Stimulated activated CD8-positive, alpha-beta memory T cell treated with anti-CD3 and anti-CD28 coated beads, Interleukin-2, amount 100 ng/mL, for 48 hours (primary cell): ENCODE data around the gene C4BPA.

Source experiments
- DNase-seq, 2 donors: peaks; one replicate each; pipeline ENCODE4 v3.0.0-alpha.2; 2020; ENCODE audit warnings: low read depth in 2 of 2

The C4BPA gene

DNA sequence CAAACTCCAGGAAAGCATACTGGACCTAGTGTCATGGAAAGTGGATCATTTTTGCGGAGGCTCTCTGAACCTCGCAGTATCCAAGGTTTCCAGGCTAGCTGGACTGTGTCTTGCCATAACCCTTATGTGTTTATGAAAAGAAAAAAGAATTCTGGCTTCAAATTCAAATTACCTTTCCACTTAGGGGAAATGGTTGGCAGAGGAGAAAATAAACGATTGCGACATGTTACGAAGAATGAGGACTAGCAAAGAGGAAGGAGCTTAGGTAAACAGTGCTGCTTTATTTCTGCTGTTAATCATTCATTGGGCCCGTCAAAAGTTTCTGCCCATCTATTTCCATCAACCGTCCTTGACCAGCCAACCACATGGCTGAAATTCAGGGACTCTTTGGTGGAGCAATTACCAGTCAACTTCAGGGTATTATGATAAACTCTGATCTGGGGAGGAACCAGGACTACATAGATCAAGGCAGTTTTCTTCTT, at the start of gene C4BPA:
TSS of gene C4BPA (plus strand) at position 342 of the 482 bp plus-strand sequence. CDS start 8,793 bp downstream, outside the sequence.
- DNase-seq: no peak

GRCh38 chr1:207054491-207054890, 49.5 kb upstream of the C4BPA start:
- no peak for DNase-seq

GRCh38 chr1:207055386-207056001, 48.5 kb upstream of the C4BPA start:
- DNase-seq: no peak

DNA sequence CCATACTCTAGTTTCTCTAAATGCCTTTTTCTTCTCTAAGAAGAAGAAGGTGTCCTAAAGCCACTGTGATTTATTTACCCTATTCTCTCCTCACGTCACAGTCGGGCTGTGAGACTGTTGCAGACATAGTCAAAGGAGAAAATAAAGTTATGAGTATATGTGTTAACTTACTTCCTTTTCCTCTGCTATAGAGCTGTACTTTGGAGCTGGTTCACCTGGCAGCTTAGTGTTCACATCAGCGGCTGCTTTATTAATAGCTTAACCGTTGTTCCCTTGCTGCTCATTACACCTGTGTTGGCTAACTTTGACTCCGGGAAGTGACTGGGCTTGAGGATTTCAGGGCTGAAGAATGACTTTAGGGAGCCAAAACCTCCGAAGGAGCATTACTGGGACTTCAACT, 47.4 kb upstream of the C4BPA start:
- DNase-seq: no peak

DNA sequence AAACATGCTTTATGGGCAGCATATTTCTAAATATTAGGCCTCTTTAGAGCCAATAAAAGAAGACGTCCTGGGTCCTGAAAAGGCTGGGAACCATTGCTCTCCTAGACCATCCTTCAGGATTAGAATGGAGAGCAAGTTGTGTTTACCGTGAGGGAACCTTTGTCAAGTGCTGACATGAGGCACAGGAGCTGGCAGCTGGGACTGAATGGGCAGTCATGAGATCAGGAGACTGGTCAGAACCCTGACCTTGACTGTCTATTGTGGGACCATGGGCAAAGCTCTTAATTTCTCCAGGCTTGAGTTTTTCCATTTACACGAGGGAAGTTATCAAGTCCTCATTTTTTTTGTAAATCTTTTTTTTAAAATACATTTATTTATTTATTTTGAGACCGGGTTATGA, 45.8 kb upstream of the C4BPA start:
- DNase-seq: no peak

DNA sequence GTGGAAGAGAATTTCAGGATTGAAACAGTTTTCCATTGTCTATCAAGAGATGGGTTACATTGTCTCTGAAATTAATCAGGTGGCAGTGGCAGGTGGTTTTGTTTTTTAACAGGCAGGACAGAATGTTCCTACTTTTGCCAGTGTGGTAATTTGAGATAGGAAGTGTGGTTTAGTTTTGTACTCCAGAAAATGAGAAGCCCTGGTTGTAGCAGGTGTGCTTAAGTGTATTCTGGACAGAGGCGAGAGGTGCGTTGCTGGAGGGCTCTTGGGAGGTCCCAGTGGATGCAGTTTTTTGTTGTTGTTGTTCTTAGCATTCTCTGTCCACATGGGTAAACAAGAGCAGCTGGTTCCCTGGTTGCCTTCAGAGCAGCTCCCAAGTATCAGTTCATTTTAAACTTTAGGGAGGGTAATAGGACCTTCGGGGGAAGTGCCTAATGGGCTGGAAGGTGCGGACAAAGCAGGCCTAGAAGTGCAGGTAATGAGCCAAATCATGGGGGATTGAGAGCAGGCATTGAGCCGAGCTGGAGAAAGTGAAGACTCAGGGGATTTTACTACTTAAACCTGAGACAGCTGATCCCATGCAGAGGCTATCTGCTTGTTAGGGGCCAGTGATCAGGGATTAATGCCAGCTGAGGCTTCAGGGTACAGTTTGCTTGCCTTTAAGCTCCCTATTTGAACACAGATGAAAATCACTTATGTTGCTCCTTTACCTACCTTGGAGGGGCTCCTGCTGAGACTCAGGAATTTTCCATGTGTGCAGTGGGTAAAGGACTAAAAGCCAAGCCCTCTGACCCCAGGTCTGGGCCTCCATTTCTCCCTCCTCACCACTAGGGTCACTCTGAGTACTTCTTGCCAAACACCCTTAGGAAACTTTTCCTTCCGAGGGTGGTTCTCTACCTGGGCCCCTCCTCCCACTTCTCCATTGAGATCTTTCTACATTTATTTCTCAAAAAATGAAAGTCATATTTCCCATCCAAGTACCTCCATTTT, 44.9 kb upstream of the C4BPA start:
- DNase-seq: no peak

GRCh38 chr1:207059881-207060280, 44.2 kb upstream of the C4BPA start:
- DNase-seq: no peak

GRCh38 chr1:207060596-207060995, 43.4 kb upstream of the C4BPA start:
- DNase-seq: no peak

DNA sequence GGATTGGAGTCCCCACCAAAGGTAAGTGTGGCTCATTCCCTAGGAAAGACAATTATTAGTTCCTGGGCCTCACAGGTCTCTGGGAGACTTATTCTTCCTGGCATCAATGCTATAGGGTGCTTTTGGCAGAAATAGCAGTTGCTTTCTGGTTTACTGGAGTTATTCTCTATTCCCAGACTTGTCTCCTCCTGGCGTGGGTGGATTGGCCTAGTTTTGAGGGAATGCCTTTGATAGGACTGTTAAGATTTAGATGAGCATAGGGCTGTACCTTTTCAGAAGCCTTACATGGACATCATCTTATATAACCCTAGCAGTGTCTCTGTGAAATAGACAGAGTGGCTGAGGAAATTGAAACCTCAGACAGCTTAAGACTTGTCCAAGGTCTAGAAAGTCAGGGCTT, 42.0 kb upstream of the C4BPA start:
- no peak for DNase-seq

DNA sequence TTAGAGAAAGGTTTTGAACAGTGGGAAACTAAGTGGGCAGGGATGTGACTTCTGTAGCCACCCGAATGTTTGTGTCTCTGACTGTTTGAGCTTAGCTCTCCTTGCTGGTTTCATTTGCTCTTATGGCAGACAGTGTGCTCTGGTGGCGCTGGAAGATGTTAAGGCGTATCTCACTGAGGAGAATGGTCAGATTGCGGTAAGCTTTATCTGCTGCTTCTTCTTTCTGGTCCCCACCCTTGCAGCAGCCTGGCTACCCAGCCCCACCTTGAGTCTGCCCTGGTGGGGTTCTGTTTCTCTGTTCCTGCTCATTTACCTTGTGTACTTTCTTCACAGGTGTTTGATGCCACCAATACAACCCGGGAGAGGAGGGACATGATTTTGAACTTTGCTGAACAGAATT, 41.0 kb upstream of the C4BPA start:
- DNase-seq: no peak

GRCh38 chr1:207064561-207064960, 39.5 kb upstream of the C4BPA start:
- DNase-seq: no peak

DNA sequence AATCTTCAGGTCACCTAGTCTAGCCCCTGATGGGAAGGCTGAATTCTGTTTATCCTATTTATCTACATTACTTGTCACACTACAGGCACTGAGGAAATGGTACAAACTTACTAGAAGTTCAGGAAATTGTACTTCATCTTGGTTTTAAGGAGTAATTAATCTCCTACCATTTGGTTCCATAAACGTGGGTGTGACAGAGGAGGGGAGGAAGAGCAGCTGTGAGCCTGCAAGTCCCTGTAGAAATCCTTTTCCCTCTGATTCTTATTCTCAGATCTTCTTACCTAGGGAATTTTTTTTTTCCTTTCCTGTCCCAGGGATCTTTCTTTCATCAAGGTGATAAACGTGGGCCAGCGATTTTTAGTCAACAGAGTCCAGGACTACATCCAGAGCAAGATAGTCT, 36.8 kb upstream of the C4BPA start:
- DNase-seq: no peak

GRCh38 chr1:207067665-207068064, 36.4 kb upstream of the C4BPA start:
- DNase-seq: no peak

DNA sequence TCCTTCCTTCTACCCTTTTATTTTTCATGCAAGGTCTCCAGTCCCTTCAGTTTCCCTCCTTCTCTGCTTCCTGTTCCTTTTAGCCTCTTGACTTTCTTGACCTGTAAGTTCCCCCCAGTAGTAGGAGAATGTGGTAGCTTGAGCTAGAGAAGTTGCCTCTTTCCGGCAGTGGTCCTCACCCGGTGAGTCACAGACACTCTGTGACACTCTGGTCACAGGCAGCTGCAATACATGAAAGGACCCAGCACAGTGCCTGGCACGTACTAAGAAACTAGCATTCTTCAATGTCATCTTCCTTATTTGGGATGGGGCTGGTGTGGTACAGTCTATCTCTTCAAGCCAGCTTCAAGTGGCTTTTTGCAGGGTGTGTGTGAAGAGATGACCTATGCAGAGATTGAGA, 35.0 kb upstream of the C4BPA start:
- no peak for DNase-seq

DNA sequence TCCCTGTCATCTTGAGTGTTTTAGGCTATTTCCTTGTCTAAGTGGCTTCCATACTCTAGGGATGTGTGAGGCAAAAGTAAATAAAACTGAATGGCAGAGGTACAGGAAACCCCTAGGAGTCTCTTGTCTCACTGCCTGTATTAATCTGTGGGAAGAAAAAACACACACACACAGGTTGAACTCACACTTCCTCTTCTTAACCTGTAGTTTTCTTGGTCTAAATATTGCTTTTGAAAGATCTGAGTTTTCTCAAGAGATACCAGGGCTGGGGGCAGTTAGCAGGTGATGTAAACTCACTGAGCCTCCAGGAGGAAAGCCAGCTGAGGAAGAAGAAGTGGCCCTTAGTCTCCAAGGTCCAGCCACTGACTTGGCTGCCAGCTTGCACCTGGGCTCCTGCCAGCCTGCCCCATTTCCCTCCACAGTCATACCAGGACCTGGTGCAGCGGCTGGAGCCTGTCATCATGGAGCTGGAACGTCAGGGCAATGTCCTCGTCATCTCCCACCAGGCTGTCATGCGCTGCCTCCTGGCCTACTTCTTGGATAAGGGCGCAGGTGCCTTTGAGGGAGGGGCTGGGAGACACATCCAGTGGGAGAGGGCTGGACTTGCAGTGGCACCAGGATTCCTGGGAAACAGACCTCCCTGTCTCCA, 34.1 kb upstream of the C4BPA start:
- no peak for DNase-seq

DNA sequence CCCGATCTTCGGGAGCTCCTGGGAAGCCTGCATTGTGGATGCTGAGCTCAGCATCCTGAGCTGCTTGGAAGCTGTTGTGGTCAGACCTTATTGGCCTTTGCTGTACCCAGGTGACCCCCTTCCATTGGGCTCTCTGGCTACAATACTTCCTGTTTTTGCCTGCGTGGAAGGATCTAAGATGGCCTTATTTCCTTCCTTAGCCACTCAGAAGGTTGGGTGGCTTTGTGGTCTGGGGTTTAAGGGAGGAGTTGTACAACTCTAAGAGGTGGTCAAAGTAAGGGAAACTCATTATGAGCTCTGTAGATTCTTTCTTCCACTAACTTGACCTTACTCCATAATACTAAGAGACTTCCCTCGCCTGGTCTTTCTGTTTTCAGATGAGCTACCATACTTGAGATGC, 33.2 kb upstream of the C4BPA start:
- DNase-seq: no peak

GRCh38 chr1:207071426-207071825, 32.6 kb upstream of the C4BPA start:
- no peak for DNase-seq

DNA sequence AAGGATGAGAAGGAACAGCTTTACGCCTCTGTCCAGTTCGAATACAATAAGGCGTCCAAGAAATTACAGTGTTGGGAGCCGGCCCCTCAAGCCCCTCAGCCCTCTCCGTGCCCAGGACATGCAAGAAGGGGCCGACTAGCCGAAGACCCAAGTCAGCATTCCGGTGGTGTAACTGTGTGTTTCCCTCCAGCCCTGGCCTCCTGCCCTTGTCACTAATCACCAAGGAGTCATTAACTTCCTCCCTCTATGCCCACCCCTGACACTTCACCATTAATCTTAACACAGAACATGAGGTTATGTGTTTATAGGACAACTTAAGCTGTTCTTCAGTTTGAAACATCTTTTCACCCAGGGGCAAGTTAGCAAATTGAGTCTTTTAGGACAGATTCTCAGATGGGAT, 31.8 kb upstream of the C4BPA start:
- no peak for DNase-seq

DNA sequence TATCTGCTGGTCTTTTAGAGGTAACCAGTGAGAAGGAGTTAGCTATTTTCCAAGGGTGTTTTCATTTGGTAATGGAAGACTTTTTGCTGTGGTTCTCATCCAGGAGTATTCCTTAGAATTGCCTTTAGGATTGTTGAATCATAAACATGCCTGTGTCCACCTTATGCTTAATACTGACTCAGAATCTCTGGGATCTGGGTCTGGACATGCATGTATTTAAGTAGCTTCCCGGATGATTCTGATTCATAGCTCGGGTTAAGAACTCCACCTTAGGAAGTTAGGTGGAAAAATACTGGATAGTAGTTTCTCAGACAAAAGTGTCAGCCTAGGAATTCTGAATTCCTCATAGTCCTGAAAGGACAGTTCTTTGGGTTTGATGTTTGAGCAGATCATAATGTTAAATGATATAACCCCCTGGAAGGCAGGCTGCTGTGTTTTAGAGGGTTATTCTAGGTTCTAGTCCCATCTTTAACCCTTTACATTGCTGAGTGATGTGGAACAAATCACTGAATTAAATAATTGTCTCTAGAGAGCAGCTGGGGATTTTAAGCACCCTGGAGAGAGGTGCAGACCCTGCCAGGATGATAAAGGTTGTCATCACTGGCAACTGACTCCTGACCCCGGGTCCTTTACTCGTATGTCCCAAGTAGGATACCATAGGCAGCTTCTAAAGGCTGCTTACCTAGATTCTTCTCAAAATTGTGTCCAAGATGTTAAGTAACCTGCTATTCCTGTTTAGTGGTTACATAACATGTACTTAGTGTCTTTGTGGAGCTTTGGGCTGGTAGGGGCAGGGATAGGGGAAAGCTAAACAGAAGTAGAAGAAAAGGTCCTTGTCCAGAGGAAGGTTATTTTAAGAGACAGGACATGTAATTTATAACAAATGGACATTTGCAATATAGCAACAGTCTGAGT, 29.9 kb upstream of the C4BPA start:
- DNase-seq: no peak

GRCh38 chr1:207076181-207076955, 27.7 kb upstream of the C4BPA start:
- DNase-seq: no peak

DNA sequence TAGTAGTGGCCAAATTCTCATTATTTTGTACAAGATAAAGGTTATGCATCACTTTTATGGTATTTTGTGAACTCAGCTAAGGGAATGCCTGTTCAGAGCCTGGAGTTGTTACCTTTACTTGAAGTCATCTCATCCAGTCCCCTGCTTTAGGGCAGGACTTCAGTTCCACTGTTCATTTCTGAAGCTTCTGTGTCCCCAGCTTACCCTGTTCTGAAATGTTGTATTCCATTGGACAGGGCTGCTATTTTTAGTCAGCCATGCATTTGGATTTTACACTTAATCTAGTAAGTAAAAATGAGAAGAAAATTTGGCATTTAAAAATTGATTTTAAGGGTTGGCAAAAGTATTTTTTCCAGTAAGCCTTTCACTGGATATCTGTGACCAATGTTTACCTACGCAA, 27.0 kb upstream of the C4BPA start:
- DNase-seq: no peak
